Parathyroid adenoma (tissue), 2 donors: ENCODE data around the gene CLEC9A.

Experiments
- H2AFZ ChIP-seq: fragments of 300-600 bp; sonication (generic); one replicate; pipeline ENCODE4 v1.7.0; 2017; ENCODE audit warnings: antibody characterized with exemption, mild to moderate bottlenecking
- H3K27ac ChIP-seq: fragments of 300-600 bp; sonication (generic); one replicate; pipeline ENCODE4 v1.7.0; 2017
- H3K27me3 ChIP-seq: fragments of 300-600 bp; sonication (generic); one replicate; pipeline ENCODE4 v1.7.0; 2017; ENCODE audit warnings: low read length; ENCODE audit not compliant: control insufficient read depth, insufficient read depth
- H3K36me3 ChIP-seq: fragments of 300-600 bp; sonication (generic); one replicate; pipeline ENCODE4 v1.7.0; 2017; ENCODE audit warnings: low read length; ENCODE audit not compliant: control insufficient read depth, insufficient read depth
- H3K4me1 ChIP-seq: fragments of 300-600 bp; sonication (generic); one replicate; pipeline ENCODE4 v1.7.0; 2017; ENCODE audit warnings: control low read depth
- H3K4me2 ChIP-seq: fragments of 300-600 bp; sonication (generic); one replicate; pipeline ENCODE4 v1.7.0; 2017; ENCODE audit warnings: low read length
- H3K4me3 ChIP-seq: fragments of 300-600 bp; sonication (generic); one replicate; pipeline ENCODE4 v1.7.0; 2017; ENCODE audit warnings: low read depth, low read length
- H3K79me2 ChIP-seq: fragments of 300-600 bp; sonication (generic); one replicate; pipeline ENCODE4 v1.7.0; 2017; ENCODE audit warnings: control low read depth
- H3K9ac ChIP-seq: fragments of 300-600 bp; sonication (generic); one replicate; pipeline ENCODE4 v1.7.0; 2017; ENCODE audit warnings: mild to moderate bottlenecking
- H3K9me3 ChIP-seq: fragments of 300-600 bp; sonication (generic); one replicate; pipeline ENCODE4 v1.7.0; 2017; ENCODE audit warnings: low read length; ENCODE audit not compliant: control insufficient read depth
- CTCF ChIP-seq: fragments of 300-600 bp; sonication (generic); IDR thresholded peaks from one replicate; pipeline ENCODE4 v1.7.0; 2017; ENCODE audit warnings: antibody characterized with exemption, mild to moderate bottlenecking
- donor health status: primary hyperparathyroidism.

Gene CLEC9A

GRCh38 chr12:10097521-10097920 is 67.0 kb downstream of the CLEC9A start:
- Histone ChIP-seq H3K4me1 (no peaks in the 10 kb centered on the region), H3K27ac (peak overlapping the region; percentile 5), H2AFZ (no peak overlapping the region), H3K4me2 (peak overlapping the region; percentile 31), H3K9me3 (no peaks in the 10 kb centered on the region), H3K4me3 (peak overlapping the region; percentile 30), H3K79me2 (no peaks in the 10 kb centered on the region), H3K27me3 (no peaks in the 10 kb centered on the region), H3K36me3 (no peaks in the 10 kb centered on the region), H3K9ac (no peak overlapping the region)
- TF ChIP-seq CTCF = no peak

- Histone ChIP-seq H3K9me3 (no peaks in the 10 kb centered on the region), H2AFZ (no peak within 1 kb of the TSS), H3K4me2 (no peak within 1 kb of the TSS), H3K4me1 (no peaks in the 10 kb centered on the region), H3K27me3 (no peaks in the 10 kb centered on the region), H3K79me2 (no peaks in the 10 kb centered on the region), H3K9ac (no peak within 1 kb of the TSS), H3K27ac (peak within 1 kb of the TSS; percentile 33), H3K4me3 (peak within 1 kb of the TSS; percentile 33), H3K36me3 (no peaks in the 10 kb centered on the region)
- TF ChIP-seq CTCF = no peak
These were observed 68.3 kb downstream of the CLEC9A start, which contains the start of gene CLEC1A for GRCh38 chr12:10098791-10099190. TSS of gene CLEC1A (minus strand) at chr12:10098985. CDS start at chr12:10098922, 63 bp downstream.

GRCh38 chr12:10101042-10101579 is 70.6 kb downstream of the CLEC9A start:
- no peak overlapping the region for H3K4me3 ChIP-seq
- peak overlapping the region; percentile 24 for H2AFZ ChIP-seq
- H3K9ac ChIP-seq = no peak overlapping the region
- H3K27ac ChIP-seq = no peak overlapping the region
- no peaks in the 10 kb centered on the region for H3K4me1 ChIP-seq
- no peaks in the 10 kb centered on the region for H3K79me2 ChIP-seq
- H3K27me3 ChIP-seq = no peaks in the 10 kb centered on the region
- no peak overlapping the region for H3K4me2 ChIP-seq
- H3K36me3 ChIP-seq = no peaks in the 10 kb centered on the region
- no peaks in the 10 kb centered on the region for H3K9me3 ChIP-seq
- no peak for TF ChIP-seq CTCF

- TF ChIP-seq CTCF = no peak
- H3K36me3 ChIP-seq = no peaks in the 10 kb centered on the region
- H3K4me3 ChIP-seq = no peak overlapping the region
- no peak overlapping the region for H3K27ac ChIP-seq
- H3K27me3 ChIP-seq = no peaks in the 10 kb centered on the region
- no peaks in the 10 kb centered on the region for H3K79me2 ChIP-seq
- H3K4me2 ChIP-seq = no peak overlapping the region
- H2AFZ ChIP-seq = no peak overlapping the region
- H3K9ac ChIP-seq = no peak overlapping the region
- no peaks in the 10 kb centered on the region for H3K9me3 ChIP-seq
- H3K4me1 ChIP-seq = no peaks in the 10 kb centered on the region
These were observed 71.3 kb downstream of the CLEC9A start for GRCh38 chr12:10101648-10102220.

GRCh38 chr12:10102322-10102721 is 71.8 kb downstream of the CLEC9A start:
- H3K36me3 ChIP-seq = no peaks in the 10 kb centered on the region
- no peaks in the 10 kb centered on the region for H3K79me2 ChIP-seq
- no peak overlapping the region for H3K27ac ChIP-seq
- no peaks in the 10 kb centered on the region for H3K27me3 ChIP-seq
- H3K4me1 ChIP-seq = no peaks in the 10 kb centered on the region
- TF ChIP-seq CTCF = no peak
- H3K4me2 ChIP-seq = no peak overlapping the region
- no peak overlapping the region for H3K9ac ChIP-seq
- no peak overlapping the region for H2AFZ ChIP-seq
- no peaks in the 10 kb centered on the region for H3K9me3 ChIP-seq
- no peak overlapping the region for H3K4me3 ChIP-seq
